HEK293T (cell line): ENCODE data around the gene FERMT1.

Experiments used
- BHLHE40 ChIP-seq: fragments of 450-650 bp; IDR thresholded peaks from 2 replicates; pipeline ENCODE4 v1.6.1; 2016; ENCODE audit warnings: mild to moderate bottlenecking, moderate library complexity, borderline replicate concordance
- CTBP1 ChIP-seq: fragments of 450-650 bp; IDR thresholded peaks from 2 replicates; pipeline ENCODE4 v1.6.1; 2016; ENCODE audit warnings: borderline replicate concordance
- ELF4 ChIP-seq: fragments of 450-650 bp; IDR thresholded peaks from 2 replicates; pipeline ENCODE4 v1.6.1; 2017; ENCODE audit warnings: antibody characterized with exemption
- FOXK2 ChIP-seq: fragments of 450-650 bp; IDR thresholded peaks from 2 replicates; pipeline ENCODE4 v1.6.1; 2016; ENCODE audit warnings: mild to moderate bottlenecking
- NFRKB ChIP-seq: fragments of 450-650 bp; IDR thresholded peaks from 2 replicates; pipeline ENCODE4 v1.6.1; 2016; ENCODE audit warnings: mild to moderate bottlenecking, moderate library complexity
- PKNOX1 ChIP-seq: fragments of 450-650 bp; IDR thresholded peaks from 2 replicates; pipeline ENCODE4 v1.6.1; 2016
- SP1 ChIP-seq: fragments of 450-650 bp; IDR thresholded peaks from 2 replicates; pipeline ENCODE4 v1.6.1; 2017
- SUZ12 ChIP-seq: fragments of 450-650 bp; IDR thresholded peaks from 2 replicates; pipeline ENCODE4 v1.6.1; 2016; ENCODE audit warnings: mild to moderate bottlenecking
- TARDBP ChIP-seq: fragments of 450-650 bp; IDR thresholded peaks from 2 replicates; pipeline ENCODE4 v1.6.1; 2016

GRCh38 chr20:6051505-6051904 is 71.3 kb downstream of the FERMT1 start:
- TF ChIP-seq SP1 (no peak), CTBP1 (no peak), BHLHE40 (no peak), ELF4 (no peak), SUZ12 (no peak), PKNOX1 (no peak), NFRKB (no peak), FOXK2 (no peak), TARDBP (no peak)
